Measurements from ENCODE around the gene AUTS2. TPM values are rescaled to one million over a fixed set of nuclear protein-coding genes. Genes with fewer than 3 reads are reported as not detected.

Gene AUTS2
- total and polyA plus RNA-seq, 10 of the 15 experiments (the other 5 are each of a cell fraction or from before 2014, with no cell fraction given): 6.4 to 55.6 (median 21.6) TPM

DNA sequence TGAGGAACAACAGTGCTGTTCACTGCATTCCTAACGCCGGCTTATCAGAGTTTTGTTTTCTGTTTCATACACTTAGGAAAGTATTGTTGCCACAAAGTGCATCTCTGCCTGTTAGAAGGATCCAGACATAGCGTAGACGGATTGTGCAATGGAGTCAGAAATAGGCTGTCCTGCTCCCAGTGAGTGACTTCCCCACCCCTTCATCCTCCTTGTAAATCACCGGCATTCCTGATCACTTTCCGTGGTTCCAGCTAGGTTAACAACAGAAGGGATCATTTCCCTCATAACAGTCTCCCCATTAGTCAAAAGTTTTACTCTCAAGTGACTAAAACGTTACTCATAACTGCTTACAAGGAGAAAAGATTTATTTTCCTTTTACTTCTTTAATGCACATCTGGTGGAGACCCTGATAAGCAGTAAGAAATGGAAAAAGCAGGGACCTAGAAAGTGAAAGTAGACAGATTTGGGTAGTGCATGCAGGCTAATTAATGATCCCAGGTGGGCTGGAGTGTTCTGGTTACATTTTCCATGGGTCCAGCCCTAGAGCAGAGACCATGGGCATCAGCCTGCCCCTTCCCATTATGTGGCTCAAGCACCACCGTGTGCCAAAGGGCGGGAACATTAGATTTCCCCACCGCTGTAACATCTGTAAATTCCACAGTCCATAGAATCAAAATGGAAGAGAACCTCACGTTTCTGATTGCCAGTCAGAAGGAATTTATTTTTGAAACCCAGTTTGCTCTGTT, 1138.6 kb downstream of the AUTS2 start:
- H3K4me1 ChIP-seq (ENCODE audit: control insufficient read depth, insufficient read depth, low read length): peaks cover 19% of the 10 kb centered on the region; the same call in 1 of the 2 replicates
- ChIA-PET RAD21 (ENCODE audit: unreplicated experiment) (interaction anchor here (1.8 kb wide), 1 partner anchor 25 kb away, joined by 4 read pairs; no protein-coding TSS in a partner anchor), POLR2A (interaction anchor here (1.2 kb wide), 1 partner anchor 14 kb away, joined by 3 read pairs; no protein-coding TSS in a partner anchor), SMC1A (ENCODE audit: uncharacterized antibody, unreplicated experiment) (interaction anchor here (1.3 to 1.5 kb wide), 4 partner anchors 16 to 38 kb away, joined by 4 to 6 read pairs (median 5); no protein-coding TSS in a partner anchor), CTCF (interaction anchor here (0.6 to 2.5 kb wide), 2 partner anchors 38 to 726 kb away, joined by 3 to 9 read pairs; no protein-coding TSS in a partner anchor)
- no peaks in the 10 kb centered on the region; the same call in 2 of the 3 replicates for H3K9me3 ChIP-seq (replicated peaks; ENCODE audit: control insufficient read depth, insufficient read depth, low read length)
- H4K20me1 ChIP-seq (ENCODE audit: control insufficient read depth, insufficient read depth): no peaks in the 10 kb centered on the region
- peaks cover 72% of the 10 kb centered on the region for H3K79me2 ChIP-seq (ENCODE audit: control insufficient read depth, insufficient read depth, low read length)
- H3K9ac ChIP-seq (ENCODE audit: control insufficient read depth, insufficient read depth, low read length): peak overlapping the region; percentile 55
- DNase-seq (ENCODE audit: low read depth, low spot score) (no peak), ATAC-seq (peak; percentile 65), FAIRE-seq (no peak)
- no peaks in the 10 kb centered on the region for H3K27me3 ChIP-seq (replicated peaks in 1 of 2; ENCODE audit: control insufficient read depth in 2 of 2, insufficient read depth in 2 of 2, low read length in 1 of 2)
- H3K27ac ChIP-seq (ENCODE audit: control insufficient read depth, insufficient read depth): peak overlapping the region; percentile 75
- in situ Hi-C loops (cut with MboI): no loop called here
- no peaks in the 10 kb centered on the region; a peak in 1 of 4 replicates for H3K36me3 ChIP-seq (ENCODE audit: control insufficient read depth in 2 of 2, insufficient read depth in 2 of 2, low read length in 1 of 2)
- BruUV-seq (replicated peaks): no TSS peak
- intact Hi-C loops (cut with micrococcal nuclease; ENCODE audit: unreplicated experiment): no loop called here
- H2AFZ ChIP-seq (ENCODE audit: control insufficient read depth, low read depth, low read length): peak overlapping the region; percentile 26
- H3K4me3 ChIP-seq: peak overlapping the region; percentile 44; the same call in 1 of the 2 replicates
- TF ChIP-seq, protein P1, sequence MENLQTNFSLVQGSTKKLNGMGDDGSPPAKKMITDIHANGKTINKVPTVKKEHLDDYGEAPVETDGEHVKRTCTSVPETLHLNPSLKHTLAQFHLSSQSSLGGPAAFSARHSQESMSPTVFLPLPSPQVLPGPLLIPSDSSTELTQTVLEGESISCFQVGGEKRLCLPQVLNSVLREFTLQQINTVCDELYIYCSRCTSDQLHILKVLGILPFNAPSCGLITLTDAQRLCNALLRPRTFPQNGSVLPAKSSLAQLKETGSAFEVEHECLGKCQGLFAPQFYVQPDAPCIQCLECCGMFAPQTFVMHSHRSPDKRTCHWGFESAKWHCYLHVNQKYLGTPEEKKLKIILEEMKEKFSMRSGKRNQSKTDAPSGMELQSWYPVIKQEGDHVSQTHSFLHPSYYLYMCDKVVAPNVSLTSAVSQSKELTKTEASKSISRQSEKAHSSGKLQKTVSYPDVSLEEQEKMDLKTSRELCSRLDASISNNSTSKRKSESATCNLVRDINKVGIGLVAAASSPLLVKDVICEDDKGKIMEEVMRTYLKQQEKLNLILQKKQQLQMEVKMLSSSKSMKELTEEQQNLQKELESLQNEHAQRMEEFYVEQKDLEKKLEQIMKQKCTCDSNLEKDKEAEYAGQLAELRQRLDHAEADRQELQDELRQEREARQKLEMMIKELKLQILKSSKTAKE (IDR thresholded peaks at IDR 0.05; ENCODE audit: low read depth, poor library complexity, severe bottlenecking): no peak
- TF ChIP-seq, protein P2, sequence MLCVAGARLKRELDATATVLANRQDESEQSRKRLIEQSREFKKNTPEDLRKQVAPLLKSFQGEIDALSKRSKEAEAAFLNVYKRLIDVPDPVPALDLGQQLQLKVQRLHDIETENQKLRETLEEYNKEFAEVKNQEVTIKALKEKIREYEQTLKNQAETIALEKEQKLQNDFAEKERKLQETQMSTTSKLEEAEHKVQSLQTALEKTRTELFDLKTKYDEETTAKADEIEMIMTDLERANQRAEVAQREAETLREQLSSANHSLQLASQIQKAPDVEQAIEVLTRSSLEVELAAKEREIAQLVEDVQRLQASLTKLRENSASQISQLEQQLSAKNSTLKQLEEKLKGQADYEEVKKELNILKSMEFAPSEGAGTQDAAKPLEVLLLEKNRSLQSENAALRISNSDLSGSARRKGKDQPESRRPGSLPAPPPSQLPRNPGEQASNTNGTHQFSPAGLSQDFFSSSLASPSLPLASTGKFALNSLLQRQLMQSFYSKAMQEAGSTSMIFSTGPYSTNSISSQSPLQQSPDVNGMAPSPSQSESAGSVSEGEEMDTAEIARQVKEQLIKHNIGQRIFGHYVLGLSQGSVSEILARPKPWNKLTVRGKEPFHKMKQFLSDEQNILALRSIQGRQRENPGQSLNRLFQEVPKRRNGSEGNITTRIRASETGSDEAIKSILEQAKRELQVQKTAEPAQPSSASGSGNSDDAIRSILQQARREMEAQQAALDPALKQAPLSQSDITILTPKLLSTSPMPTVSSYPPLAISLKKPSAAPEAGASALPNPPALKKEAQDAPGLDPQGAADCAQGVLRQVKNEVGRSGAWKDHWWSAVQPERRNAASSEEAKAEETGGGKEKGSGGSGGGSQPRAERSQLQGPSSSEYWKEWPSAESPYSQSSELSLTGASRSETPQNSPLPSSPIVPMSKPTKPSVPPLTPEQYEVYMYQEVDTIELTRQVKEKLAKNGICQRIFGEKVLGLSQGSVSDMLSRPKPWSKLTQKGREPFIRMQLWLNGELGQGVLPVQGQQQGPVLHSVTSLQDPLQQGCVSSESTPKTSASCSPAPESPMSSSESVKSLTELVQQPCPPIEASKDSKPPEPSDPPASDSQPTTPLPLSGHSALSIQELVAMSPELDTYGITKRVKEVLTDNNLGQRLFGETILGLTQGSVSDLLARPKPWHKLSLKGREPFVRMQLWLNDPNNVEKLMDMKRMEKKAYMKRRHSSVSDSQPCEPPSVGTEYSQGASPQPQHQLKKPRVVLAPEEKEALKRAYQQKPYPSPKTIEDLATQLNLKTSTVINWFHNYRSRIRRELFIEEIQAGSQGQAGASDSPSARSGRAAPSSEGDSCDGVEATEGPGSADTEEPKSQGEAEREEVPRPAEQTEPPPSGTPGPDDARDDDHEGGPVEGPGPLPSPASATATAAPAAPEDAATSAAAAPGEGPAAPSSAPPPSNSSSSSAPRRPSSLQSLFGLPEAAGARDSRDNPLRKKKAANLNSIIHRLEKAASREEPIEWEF (IDR thresholded peaks at IDR 0.05; ENCODE audit: insufficient replicate concordance, low read depth, low read length): no peak
- TF ChIP-seq RBBP5 (conservative IDR thresholded peaks at IDR 0.05) (no peak), IKZF1 (conservative IDR thresholded peaks at IDR 0.05) (peak; percentile 62), ZNF384 (IDR thresholded peaks at IDR 0.05; ENCODE audit: borderline replicate concordance, low read depth, low read length) (no peak), ZZZ3 (IDR thresholded peaks at IDR 0.05; ENCODE audit: control insufficient read depth, insufficient read length, low read depth) (no peak), IKZF2 (IDR thresholded peaks at IDR 0.05) (peak; percentile 55 to 66)
- TF ChIP-seq, protein P3, sequence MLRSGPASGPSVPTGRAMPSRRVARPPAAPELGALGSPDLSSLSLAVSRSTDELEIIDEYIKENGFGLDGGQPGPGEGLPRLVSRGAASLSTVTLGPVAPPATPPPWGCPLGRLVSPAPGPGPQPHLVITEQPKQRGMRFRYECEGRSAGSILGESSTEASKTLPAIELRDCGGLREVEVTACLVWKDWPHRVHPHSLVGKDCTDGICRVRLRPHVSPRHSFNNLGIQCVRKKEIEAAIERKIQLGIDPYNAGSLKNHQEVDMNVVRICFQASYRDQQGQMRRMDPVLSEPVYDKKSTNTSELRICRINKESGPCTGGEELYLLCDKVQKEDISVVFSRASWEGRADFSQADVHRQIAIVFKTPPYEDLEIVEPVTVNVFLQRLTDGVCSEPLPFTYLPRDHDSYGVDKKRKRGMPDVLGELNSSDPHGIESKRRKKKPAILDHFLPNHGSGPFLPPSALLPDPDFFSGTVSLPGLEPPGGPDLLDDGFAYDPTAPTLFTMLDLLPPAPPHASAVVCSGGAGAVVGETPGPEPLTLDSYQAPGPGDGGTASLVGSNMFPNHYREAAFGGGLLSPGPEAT (IDR thresholded peaks at IDR 0.05; ENCODE audit: low read depth): peak; percentile 35
- peak overlapping the region; percentile 96 for H3K4me2 ChIP-seq (ENCODE audit: control insufficient read depth, insufficient read depth)
- WGBS (ENCODE audit: insufficient coverage, insufficient replicate concordance, low lambda C conversion rate, missing lambda C conversion rate): 58% methylated on average over 11 of the region's 11 CpGs

Data from GM12878 (cell line).